ENCODE data around the gene ZGPAT. TPM values are rescaled to one million over a fixed set of nuclear protein-coding genes. Genes with fewer than 3 reads are reported as not detected.
"Not testable (repeated sequence)": the region's sequence is repeated elsewhere in the genome, so short reads cannot be mapped to it uniquely, and the experiment has no call there.

The ZGPAT gene
- total and polyA plus RNA-seq, 9 donors: 1.7 to 26.4 (median 18.9) TPM

DNA sequence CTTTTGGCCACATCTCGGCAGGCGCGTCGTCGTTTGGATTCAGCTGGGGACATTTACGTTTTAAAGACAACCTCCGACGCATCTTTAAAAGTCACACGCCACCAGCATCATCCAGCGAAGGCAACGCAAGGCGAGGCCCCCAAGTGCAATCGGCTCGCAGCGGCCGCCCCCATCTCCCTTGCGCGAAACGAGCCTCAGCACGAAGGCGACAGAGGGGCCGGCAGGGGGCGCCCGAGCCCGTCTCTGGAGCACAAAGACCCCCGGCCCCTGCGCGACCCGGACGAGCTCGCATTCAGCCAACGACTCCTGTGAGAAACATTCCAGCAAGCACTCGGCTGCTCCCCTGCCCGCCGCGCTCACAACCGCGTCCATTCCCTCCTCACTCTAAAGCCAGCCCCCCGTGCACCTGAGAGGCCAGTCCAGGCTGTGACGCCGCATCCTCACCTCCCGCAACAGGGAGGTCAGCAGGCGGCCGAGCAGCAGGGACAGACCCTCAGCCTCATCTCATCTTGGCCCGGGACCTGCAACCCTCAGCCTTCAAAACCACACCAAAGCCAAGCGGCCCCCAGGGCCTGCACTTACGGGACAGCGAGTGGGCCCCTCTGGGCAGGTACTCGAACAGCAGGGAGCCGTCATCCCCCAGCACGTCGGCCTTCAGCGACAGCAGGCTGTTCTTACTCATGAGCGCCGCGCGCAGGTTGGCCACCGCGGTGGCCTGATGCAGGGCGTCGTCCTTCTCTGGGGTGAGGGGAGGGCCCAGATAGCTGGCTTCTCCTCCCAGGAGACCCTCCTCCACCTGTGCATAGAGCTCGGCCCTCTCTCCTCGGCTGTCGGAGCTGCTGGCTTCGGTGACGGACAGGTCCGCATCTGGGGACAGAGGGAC, 67.5 kb downstream of the ZGPAT start:
- H3K9me3 ChIP-seq: no peaks in the 10 kb centered on the region
- WGBS, 3 donors: 28 to 39% (median 29%) methylated on average over 65 to 67 of the region's 67 CpGs
- intact Hi-C loops (cut with DNase I): loop anchor here in 3 of 4 donors (2.0 to 10.0 kb wide), 3 partner anchors 82 to 199 kb away; partner anchors contain the start of genes SAMD10 (in 1 of the 3) and TPD52L2 (in 1 of the 3)
- H3K36me3 ChIP-seq: no peaks in the 10 kb centered on the region
- H3K4me1 ChIP-seq (ENCODE audit: insufficient read depth): peaks cover 20% of the 10 kb centered on the region
- no peak overlapping the region for H3K4me3 ChIP-seq
- H3K27ac ChIP-seq: peak overlapping the region; percentile 51 to 58
- TF ChIP-seq, protein P1, sequence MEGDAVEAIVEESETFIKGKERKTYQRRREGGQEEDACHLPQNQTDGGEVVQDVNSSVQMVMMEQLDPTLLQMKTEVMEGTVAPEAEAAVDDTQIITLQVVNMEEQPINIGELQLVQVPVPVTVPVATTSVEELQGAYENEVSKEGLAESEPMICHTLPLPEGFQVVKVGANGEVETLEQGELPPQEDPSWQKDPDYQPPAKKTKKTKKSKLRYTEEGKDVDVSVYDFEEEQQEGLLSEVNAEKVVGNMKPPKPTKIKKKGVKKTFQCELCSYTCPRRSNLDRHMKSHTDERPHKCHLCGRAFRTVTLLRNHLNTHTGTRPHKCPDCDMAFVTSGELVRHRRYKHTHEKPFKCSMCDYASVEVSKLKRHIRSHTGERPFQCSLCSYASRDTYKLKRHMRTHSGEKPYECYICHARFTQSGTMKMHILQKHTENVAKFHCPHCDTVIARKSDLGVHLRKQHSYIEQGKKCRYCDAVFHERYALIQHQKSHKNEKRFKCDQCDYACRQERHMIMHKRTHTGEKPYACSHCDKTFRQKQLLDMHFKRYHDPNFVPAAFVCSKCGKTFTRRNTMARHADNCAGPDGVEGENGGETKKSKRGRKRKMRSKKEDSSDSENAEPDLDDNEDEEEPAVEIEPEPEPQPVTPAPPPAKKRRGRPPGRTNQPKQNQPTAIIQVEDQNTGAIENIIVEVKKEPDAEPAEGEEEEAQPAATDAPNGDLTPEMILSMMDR (IDR thresholded peaks at IDR 0.05): peak; percentile 80 to 84 (median 82)
- TF ChIP-seq EP300 (IDR thresholded peaks at IDR 0.05) (no peak), POLR2A (IDR thresholded peaks at IDR 0.05) (peak; percentile 10)
- no peaks in the 10 kb centered on the region for H3K27me3 ChIP-seq
- DNase-seq: peak; percentile 65 to 85 (median 80)

DNA sequence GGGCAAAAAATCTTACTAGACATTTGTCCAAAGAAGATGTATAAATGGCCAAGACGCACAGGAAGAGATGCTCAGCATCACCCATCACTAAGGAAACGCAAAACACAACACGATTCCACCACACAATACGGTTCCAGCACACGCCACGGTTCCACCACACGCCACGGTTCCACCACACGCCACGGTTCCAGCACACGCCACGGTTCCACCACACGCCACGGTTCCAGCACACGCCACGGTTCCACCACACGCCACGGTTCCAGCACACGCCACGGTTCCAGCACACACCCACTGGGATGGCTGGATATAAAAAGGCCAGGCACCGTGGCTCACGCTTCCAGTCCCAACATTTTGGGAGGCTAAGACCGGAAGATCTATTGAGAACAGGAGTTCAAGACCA, 69.0 kb downstream of the ZGPAT start:
- H3K4me3 ChIP-seq, H3K36me3 ChIP-seq, H3K27ac ChIP-seq, H3K27me3 ChIP-seq, DNase-seq, H3K9me3 ChIP-seq: not testable (repeated sequence)
- WGBS, 3 donors: 89 to 95% (median 90%) methylated on average over 23 of the region's 23 CpGs
- peaks cover 20% of the 10 kb centered on the region for H3K4me1 ChIP-seq (ENCODE audit: insufficient read depth)
- intact Hi-C loops (cut with DNase I): loop anchor here in 2 of 4 donors (5.0 to 10.0 kb wide), 2 partner anchors 80 to 198 kb away; partner anchors contain the start of gene SAMD10 (in 1 of the 2)

DNA sequence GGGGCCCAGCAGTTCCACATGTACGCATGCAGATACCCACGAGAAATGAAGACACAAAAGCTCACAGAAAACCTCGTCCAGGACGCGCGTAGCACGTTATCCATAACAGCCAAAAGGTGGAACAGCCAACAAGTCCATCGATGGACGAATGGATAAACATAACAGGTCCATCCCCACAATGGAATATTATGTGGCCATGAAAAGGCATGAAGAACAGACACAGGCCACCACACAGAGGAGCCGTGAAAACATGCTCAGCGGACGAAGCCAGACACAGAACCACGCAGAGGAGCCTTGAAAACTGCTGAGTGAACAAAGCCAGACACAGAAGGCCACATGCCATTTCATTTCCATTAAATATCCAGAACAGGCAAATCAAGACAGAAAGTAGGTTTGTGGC, 69.8 kb downstream of the ZGPAT start:
- 93 to 96% (median 95%) methylated on average over 13 of the region's 13 CpGs for WGBS, 3 donors

DNA sequence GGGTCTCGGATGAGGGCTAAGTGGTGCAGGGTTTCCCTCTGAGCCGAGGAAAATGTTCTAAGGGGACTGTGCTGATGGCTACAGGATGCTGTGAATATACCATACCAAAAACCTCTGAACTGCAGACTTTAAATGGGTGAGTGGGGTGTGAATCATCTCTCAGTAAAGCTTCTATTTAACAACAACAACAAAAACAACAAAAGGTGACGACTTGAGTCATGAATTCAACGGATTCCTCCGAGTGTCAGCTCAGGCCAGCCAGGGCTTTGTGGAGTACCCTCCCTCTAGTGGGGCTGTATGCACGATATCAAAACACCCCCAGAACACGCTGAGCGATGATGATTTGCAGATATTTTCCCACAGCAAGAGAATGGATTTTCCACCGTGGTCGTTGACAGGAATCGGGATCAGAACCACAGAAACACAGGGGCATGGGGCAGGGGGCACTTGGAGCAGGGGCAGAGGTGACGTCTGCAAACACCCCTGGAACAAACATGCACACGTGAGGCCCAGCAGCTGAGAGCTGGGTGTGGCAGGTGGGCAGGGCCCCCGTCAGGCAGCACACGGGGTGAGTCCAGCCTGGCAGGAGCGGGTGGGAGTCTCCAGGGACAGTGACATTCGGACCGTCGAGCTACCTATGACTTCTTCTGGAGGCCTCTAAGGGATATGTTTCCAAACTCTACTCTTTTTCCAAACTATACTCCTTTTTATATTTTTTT, 70.4 kb downstream of the ZGPAT start:
- TF ChIP-seq, protein P1 (IDR thresholded peaks at IDR 0.05): no peak
- TF ChIP-seq POLR2A (IDR thresholded peaks at IDR 0.05) (no peak), EP300 (IDR thresholded peaks at IDR 0.05) (no peak)
- Histone ChIP-seq H3K4me1 (ENCODE audit: insufficient read depth) (peaks cover 13% of the 10 kb centered on the region), H3K9me3 (no peaks in the 10 kb centered on the region), H3K36me3 (no peaks in the 10 kb centered on the region), H3K27ac (no peak overlapping the region), H3K27me3 (no peaks in the 10 kb centered on the region), H3K4me3 (no peak overlapping the region)
- intact Hi-C loops (cut with DNase I): loop anchor here in 2 of 4 donors (5.0 to 10.0 kb wide), 2 partner anchors 79 to 197 kb away; partner anchors contain the start of gene SAMD10 (in 1 of the 2)
- no peak for DNase-seq
- WGBS, 3 donors: 59 to 66% (median 62%) methylated on average over 19 of the region's 19 CpGs

More for the DNA sequence above, 69.8 kb downstream of the ZGPAT start:
- Histone ChIP-seq H3K27ac (no peak overlapping the region), H3K9me3 (no peaks in the 10 kb centered on the region), H3K4me1 (ENCODE audit: insufficient read depth) (peaks cover 18% of the 10 kb centered on the region), H3K4me3 (no peak overlapping the region), H3K36me3 (no peaks in the 10 kb centered on the region), H3K27me3 (no peaks in the 10 kb centered on the region)
- DNase-seq: peak in 1 of 5 donors; percentile 21
- TF ChIP-seq POLR2A (IDR thresholded peaks at IDR 0.05): no peak
- no peak for TF ChIP-seq EP300 (IDR thresholded peaks at IDR 0.05)
- TF ChIP-seq, protein P1 (IDR thresholded peaks at IDR 0.05): no peak
- intact Hi-C loops (cut with DNase I): loop anchor here in 2 of 4 donors (5.0 to 10.0 kb wide), 2 partner anchors 80 to 197 kb away; partner anchors contain the start of gene SAMD10 (in 1 of the 2)

Measured in ovary (tissue), 9 donors.